Measurements from ENCODE around the gene SCN5A. TPM values are rescaled to one million over a fixed set of nuclear protein-coding genes. Genes with fewer than 3 reads are reported as not detected.

Gene SCN5A
- polyA plus RNA-seq, 1 donor: 3.5 TPM

- Histone ChIP-seq H3K27me3 (ENCODE audit: control insufficient read depth, insufficient read depth, low read length) (no peaks in the 10 kb centered on the region), H3K9me3 (ENCODE audit: control insufficient read depth, low read depth, low read length) (no peaks in the 10 kb centered on the region), H3K4me1 (ENCODE audit: control insufficient read depth, insufficient read depth, low read length) (no peaks in the 10 kb centered on the region), H3K36me3 (ENCODE audit: control insufficient read depth, insufficient read depth, low read length) (no peaks in the 10 kb centered on the region), H3K4me3 (ENCODE audit: low read length) (no peak overlapping the region), H3K27ac (ENCODE audit: low read length) (no peak overlapping the region)
- no peak for DNase-seq
- WGBS (ENCODE audit: insufficient coverage, low lambda C conversion rate): 80% methylated on average over 1 of the region's 5 CpGs
Observed at GRCh38 chr3:38626171-38626570, 23.3 kb downstream of the SCN5A start.

- WGBS (ENCODE audit: insufficient coverage, low lambda C conversion rate): 40% methylated on average over 1 of the region's 10 CpGs
Observed at GRCh38 chr3:38623539-38623938, 25.9 kb downstream of the SCN5A start.

GRCh38 chr3:38622336-38622735, 27.2 kb downstream of the SCN5A start:
- Histone ChIP-seq H3K4me3 (ENCODE audit: low read length) (no peak overlapping the region), H3K4me1 (ENCODE audit: control insufficient read depth, insufficient read depth, low read length) (no peaks in the 10 kb centered on the region), H3K36me3 (ENCODE audit: control insufficient read depth, insufficient read depth, low read length) (no peaks in the 10 kb centered on the region), H3K9me3 (ENCODE audit: control insufficient read depth, low read depth, low read length) (no peaks in the 10 kb centered on the region), H3K27me3 (ENCODE audit: control insufficient read depth, insufficient read depth, low read length) (peaks cover 2% of the 10 kb centered on the region), H3K27ac (ENCODE audit: low read length) (no peak overlapping the region)
- no peak for DNase-seq
- WGBS (ENCODE audit: insufficient coverage, low lambda C conversion rate): no CpG with 5 or more reads among the region's 10 CpGs

More at GRCh38 chr3:38623539-38623938, 25.9 kb downstream of the SCN5A start:
- Histone ChIP-seq H3K27me3 (ENCODE audit: control insufficient read depth, insufficient read depth, low read length) (no peaks in the 10 kb centered on the region), H3K4me3 (ENCODE audit: low read length) (no peak overlapping the region), H3K4me1 (ENCODE audit: control insufficient read depth, insufficient read depth, low read length) (no peaks in the 10 kb centered on the region), H3K9me3 (ENCODE audit: control insufficient read depth, low read depth, low read length) (no peaks in the 10 kb centered on the region), H3K36me3 (ENCODE audit: control insufficient read depth, insufficient read depth, low read length) (no peaks in the 10 kb centered on the region), H3K27ac (ENCODE audit: low read length) (no peak overlapping the region)
- no peak for DNase-seq

DNA sequence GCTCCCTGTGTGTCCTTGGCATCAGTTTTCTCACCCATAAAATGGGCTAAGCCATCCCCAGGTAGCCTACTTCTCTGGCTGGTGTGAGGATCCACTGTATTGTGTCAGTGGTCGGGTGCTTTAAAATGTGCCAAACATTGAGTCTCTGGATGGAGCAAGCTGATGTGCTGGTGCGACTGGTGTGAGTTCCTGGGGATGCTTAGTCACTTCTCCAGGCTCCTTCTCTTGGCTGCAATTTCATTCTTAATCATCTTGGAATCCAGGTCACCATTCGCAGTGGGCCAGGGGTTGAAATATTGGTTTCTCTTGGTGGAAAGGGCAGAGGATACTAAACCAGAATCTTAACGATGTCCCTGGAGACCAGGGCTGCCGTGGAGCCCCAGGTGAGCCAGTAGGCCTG, 29.3 kb downstream of the SCN5A start:
- no peak overlapping the region for H3K4me3 ChIP-seq (ENCODE audit: low read length)
- WGBS (ENCODE audit: insufficient coverage, low lambda C conversion rate): no CpG with 5 or more reads among the region's 5 CpGs
- H3K27me3 ChIP-seq (ENCODE audit: control insufficient read depth, insufficient read depth, low read length): peaks cover 3% of the 10 kb centered on the region
- no peaks in the 10 kb centered on the region for H3K4me1 ChIP-seq (ENCODE audit: control insufficient read depth, insufficient read depth, low read length)
- H3K36me3 ChIP-seq (ENCODE audit: control insufficient read depth, insufficient read depth, low read length): no peaks in the 10 kb centered on the region
- no peak for DNase-seq
- H3K27ac ChIP-seq (ENCODE audit: low read length): no peak overlapping the region
- H3K9me3 ChIP-seq (ENCODE audit: control insufficient read depth, low read depth, low read length): no peaks in the 10 kb centered on the region

DNA sequence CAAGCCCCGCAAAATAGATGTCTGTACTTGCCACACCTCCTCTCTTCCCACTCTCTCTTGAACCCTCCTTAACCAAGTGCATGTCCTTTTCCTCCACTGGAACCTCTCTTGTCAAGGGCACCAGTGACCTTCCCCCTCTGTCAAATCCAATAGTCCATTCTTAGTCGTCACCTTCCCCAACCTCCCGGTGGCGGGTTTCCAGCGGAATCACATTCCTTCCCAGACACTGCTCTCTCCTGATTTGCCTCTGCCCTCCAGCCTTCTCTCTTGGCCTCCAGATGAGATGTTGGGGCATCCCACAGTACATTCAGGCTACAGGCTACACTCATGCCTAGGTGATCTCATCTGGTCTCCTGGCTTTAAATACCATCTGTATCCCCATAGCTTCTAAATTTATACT, 31.1 kb downstream of the SCN5A start:
- Histone ChIP-seq H3K9me3 (ENCODE audit: control insufficient read depth, low read depth, low read length) (no peaks in the 10 kb centered on the region), H3K36me3 (ENCODE audit: control insufficient read depth, insufficient read depth, low read length) (no peaks in the 10 kb centered on the region), H3K27me3 (ENCODE audit: control insufficient read depth, insufficient read depth, low read length) (peaks cover 3% of the 10 kb centered on the region), H3K27ac (ENCODE audit: low read length) (no peak overlapping the region), H3K4me1 (ENCODE audit: control insufficient read depth, insufficient read depth, low read length) (no peaks in the 10 kb centered on the region), H3K4me3 (ENCODE audit: low read length) (no peak overlapping the region)
- DNase-seq: no peak
- WGBS (ENCODE audit: insufficient coverage, low lambda C conversion rate): 86% methylated on average over 1 of the region's 5 CpGs

- H3K9me3 ChIP-seq (ENCODE audit: control insufficient read depth, low read depth, low read length): no peaks in the 10 kb centered on the region
- H3K36me3 ChIP-seq (ENCODE audit: control insufficient read depth, insufficient read depth, low read length): no peaks in the 10 kb centered on the region
- no peaks in the 10 kb centered on the region for H3K4me1 ChIP-seq (ENCODE audit: control insufficient read depth, insufficient read depth, low read length)
- no peak overlapping the region for H3K27ac ChIP-seq (ENCODE audit: low read length)
- no peak for DNase-seq
- H3K27me3 ChIP-seq (ENCODE audit: control insufficient read depth, insufficient read depth, low read length): peaks cover 3% of the 10 kb centered on the region
- H3K4me3 ChIP-seq (ENCODE audit: low read length): no peak overlapping the region
- WGBS (ENCODE audit: insufficient coverage, low lambda C conversion rate): no CpG with 5 or more reads among the region's 5 CpGs
Observed at GRCh38 chr3:38617586-38617985, 31.9 kb downstream of the SCN5A start.

- Histone ChIP-seq H3K27me3 (ENCODE audit: control insufficient read depth, insufficient read depth, low read length) (peaks cover 3% of the 10 kb centered on the region), H3K36me3 (ENCODE audit: control insufficient read depth, insufficient read depth, low read length) (no peaks in the 10 kb centered on the region), H3K9me3 (ENCODE audit: control insufficient read depth, low read depth, low read length) (no peaks in the 10 kb centered on the region), H3K4me3 (ENCODE audit: low read length) (no peak overlapping the region), H3K4me1 (ENCODE audit: control insufficient read depth, insufficient read depth, low read length) (no peaks in the 10 kb centered on the region), H3K27ac (ENCODE audit: low read length) (no peak overlapping the region)
- WGBS (ENCODE audit: insufficient coverage, low lambda C conversion rate): no CpG with 5 or more reads among the region's 5 CpGs
- DNase-seq: no peak
Observed at GRCh38 chr3:38617137-38617536, 32.4 kb downstream of the SCN5A start.

GRCh38 chr3:38616658-38617057, 32.8 kb downstream of the SCN5A start:
- Histone ChIP-seq H3K4me1 (ENCODE audit: control insufficient read depth, insufficient read depth, low read length) (no peaks in the 10 kb centered on the region), H3K9me3 (ENCODE audit: control insufficient read depth, low read depth, low read length) (no peaks in the 10 kb centered on the region), H3K4me3 (ENCODE audit: low read length) (no peak overlapping the region), H3K36me3 (ENCODE audit: control insufficient read depth, insufficient read depth, low read length) (no peaks in the 10 kb centered on the region), H3K27me3 (ENCODE audit: control insufficient read depth, insufficient read depth, low read length) (peaks cover 3% of the 10 kb centered on the region), H3K27ac (ENCODE audit: low read length) (no peak overlapping the region)
- WGBS (ENCODE audit: insufficient coverage, low lambda C conversion rate): no CpG with 5 or more reads among the region's 2 CpGs
- DNase-seq: no peak

DNA sequence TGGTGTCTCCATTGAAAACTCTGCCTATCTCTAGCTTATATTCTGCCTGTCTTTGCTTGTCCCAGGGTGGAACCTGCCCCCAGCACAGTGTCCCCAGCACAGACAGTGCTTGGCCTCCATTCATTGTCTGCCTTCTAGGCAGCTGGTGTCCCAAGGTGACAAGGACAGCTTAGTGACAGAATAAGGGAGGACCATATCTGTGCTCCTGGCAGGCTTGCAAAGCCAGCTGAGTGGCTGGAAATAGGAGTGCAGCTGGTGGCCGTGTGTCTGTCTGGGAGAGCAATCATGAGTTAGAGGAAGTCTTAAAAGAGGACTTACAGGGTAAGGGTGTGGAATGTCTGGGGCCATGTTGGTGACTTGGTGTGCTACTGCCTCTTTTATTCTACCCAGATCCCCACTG, 33.4 kb downstream of the SCN5A start:
- H3K27me3 ChIP-seq (ENCODE audit: control insufficient read depth, insufficient read depth, low read length): peaks cover 3% of the 10 kb centered on the region
- DNase-seq: no peak
- H3K27ac ChIP-seq (ENCODE audit: low read length): no peak overlapping the region
- H3K4me1 ChIP-seq (ENCODE audit: control insufficient read depth, insufficient read depth, low read length): no peaks in the 10 kb centered on the region
- no peak overlapping the region for H3K4me3 ChIP-seq (ENCODE audit: low read length)
- no peaks in the 10 kb centered on the region for H3K36me3 ChIP-seq (ENCODE audit: control insufficient read depth, insufficient read depth, low read length)
- no CpG with 5 or more reads among the region's 1 CpG for WGBS (ENCODE audit: insufficient coverage, low lambda C conversion rate)
- H3K9me3 ChIP-seq (ENCODE audit: control insufficient read depth, low read depth, low read length): no peaks in the 10 kb centered on the region

DNA sequence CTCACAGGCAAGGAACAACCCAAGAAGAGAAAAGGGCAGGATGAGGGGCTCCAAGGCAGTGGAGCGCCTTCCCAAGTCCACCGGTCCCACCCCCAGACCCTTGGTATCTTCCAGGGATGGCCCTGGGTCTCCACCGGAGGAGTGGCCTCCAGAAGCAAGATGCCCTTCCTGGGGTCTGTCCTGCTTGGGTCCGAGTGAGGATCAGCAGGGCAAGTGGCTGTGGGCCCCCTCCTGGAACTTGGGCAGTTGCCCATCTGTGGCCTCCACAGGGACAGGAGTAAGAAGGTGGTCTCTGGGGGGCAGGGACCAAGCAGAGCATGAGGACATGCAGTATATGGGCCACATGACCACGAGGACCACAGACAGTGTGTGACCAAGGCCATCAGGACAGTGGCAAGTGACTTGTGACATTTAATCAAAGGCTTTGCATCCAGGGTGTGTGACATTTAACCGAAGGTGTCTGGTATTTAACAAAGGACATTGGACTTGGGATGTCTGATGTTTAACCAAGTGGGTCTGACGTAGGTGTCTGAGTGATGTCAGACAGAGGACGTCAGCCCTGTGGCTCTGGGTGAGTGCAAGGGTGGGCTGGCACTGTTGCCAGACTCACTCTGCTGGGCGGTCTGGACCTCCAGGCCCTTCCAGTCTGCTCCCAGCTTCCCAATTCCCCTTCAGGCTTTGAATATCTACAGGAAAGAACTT, 34.7 kb downstream of the SCN5A start:
- Histone ChIP-seq H3K4me3 (ENCODE audit: low read length) (no peak overlapping the region), H3K4me1 (ENCODE audit: control insufficient read depth, insufficient read depth, low read length) (no peaks in the 10 kb centered on the region), H3K27me3 (ENCODE audit: control insufficient read depth, insufficient read depth, low read length) (peaks cover 3% of the 10 kb centered on the region), H3K9me3 (ENCODE audit: control insufficient read depth, low read depth, low read length) (no peaks in the 10 kb centered on the region), H3K36me3 (ENCODE audit: control insufficient read depth, insufficient read depth, low read length) (no peaks in the 10 kb centered on the region), H3K27ac (ENCODE audit: low read length) (no peak overlapping the region)
- no peak for DNase-seq
- no CpG with 5 or more reads among the region's 9 CpGs for WGBS (ENCODE audit: insufficient coverage, low lambda C conversion rate)

- Histone ChIP-seq H3K27ac (ENCODE audit: low read length) (no peak overlapping the region), H3K9me3 (ENCODE audit: control insufficient read depth, low read depth, low read length) (no peaks in the 10 kb centered on the region), H3K4me1 (ENCODE audit: control insufficient read depth, insufficient read depth, low read length) (no peaks in the 10 kb centered on the region), H3K27me3 (ENCODE audit: control insufficient read depth, insufficient read depth, low read length) (peaks cover 3% of the 10 kb centered on the region), H3K36me3 (ENCODE audit: control insufficient read depth, insufficient read depth, low read length) (no peaks in the 10 kb centered on the region), H3K4me3 (ENCODE audit: low read length) (no peak overlapping the region)
- no CpG with 5 or more reads among the region's 7 CpGs for WGBS (ENCODE audit: insufficient coverage, low lambda C conversion rate)
- DNase-seq: no peak
Observed at GRCh38 chr3:38614091-38614490, 35.4 kb downstream of the SCN5A start.

All from large intestine (tissue), 3 donors.